ENCODE measurements around the gene TMEM209.

TMEM209 gene

DNA sequence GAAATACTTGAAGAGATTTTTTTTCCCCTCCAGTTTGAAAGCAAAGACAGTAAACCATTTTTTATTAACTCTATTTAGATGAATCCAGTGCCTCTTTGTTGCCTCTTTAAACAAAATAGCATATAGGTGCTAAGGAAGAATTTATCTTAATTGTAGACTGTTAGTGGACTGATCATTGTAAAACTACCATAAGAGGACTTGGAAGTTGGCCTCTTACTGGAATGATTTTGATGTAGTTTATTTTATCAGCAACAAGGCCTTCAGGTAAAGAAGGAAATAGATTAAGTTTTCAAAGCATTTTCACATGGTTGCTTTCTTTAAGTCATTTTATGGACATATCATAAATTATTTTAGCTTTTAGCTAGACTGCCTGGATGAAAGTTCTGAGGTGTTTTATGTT lies 81.7 kb downstream of the TMEM209 start:
- Histone ChIP-seq H3K27me3 (no peaks in the 10 kb centered on the region), H3K4me3 (no peak overlapping the region), H3K9me3 (no peaks in the 10 kb centered on the region), H3K27ac (no peak overlapping the region), H3K36me3 (peaks cover 52 to 80% (median 60%) of the 10 kb centered on the region in 3 donors), H3K4me1 (peaks cover 0 to 18% (median 7%) of the 10 kb centered on the region in 4 donors)
- TF ChIP-seq, protein P1, sequence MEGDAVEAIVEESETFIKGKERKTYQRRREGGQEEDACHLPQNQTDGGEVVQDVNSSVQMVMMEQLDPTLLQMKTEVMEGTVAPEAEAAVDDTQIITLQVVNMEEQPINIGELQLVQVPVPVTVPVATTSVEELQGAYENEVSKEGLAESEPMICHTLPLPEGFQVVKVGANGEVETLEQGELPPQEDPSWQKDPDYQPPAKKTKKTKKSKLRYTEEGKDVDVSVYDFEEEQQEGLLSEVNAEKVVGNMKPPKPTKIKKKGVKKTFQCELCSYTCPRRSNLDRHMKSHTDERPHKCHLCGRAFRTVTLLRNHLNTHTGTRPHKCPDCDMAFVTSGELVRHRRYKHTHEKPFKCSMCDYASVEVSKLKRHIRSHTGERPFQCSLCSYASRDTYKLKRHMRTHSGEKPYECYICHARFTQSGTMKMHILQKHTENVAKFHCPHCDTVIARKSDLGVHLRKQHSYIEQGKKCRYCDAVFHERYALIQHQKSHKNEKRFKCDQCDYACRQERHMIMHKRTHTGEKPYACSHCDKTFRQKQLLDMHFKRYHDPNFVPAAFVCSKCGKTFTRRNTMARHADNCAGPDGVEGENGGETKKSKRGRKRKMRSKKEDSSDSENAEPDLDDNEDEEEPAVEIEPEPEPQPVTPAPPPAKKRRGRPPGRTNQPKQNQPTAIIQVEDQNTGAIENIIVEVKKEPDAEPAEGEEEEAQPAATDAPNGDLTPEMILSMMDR (IDR thresholded peaks at IDR 0.05) = no peak
- no peak for DNase-seq
- intact Hi-C loops (cut with DNase I; ENCODE audit: low total_unique reads) = no loop called here

DNA sequence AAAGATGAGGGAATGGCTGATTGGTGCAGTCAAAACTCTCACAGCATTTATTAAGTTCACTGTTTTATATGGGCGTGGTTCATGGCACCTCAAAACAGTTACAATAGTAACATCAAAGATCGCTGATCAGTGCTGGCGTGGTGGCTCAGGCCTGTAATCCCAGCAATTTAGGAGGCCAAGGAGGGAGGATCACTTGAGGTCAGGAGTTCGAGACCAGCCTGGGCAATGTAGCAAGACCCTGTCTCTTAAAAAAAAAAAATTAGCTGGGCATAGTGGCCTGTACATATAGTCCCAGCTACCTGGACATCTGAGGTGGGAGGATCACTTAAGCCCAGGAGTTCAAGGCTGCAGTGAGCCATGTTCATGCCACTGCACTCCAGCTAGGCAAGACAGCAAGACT lies 86.4 kb downstream of the TMEM209 start:
- TF ChIP-seq, protein P1 (IDR thresholded peaks at IDR 0.05) = no peak
- intact Hi-C loops (cut with DNase I; ENCODE audit: low total_unique reads) = no loop called here
- Histone ChIP-seq H3K9me3 (no peaks in the 10 kb centered on the region), H3K27me3 (no peaks in the 10 kb centered on the region), H3K36me3 (peaks cover 23 to 47% (median 32%) of the 10 kb centered on the region in 3 donors), H3K27ac (no peak overlapping the region), H3K4me3 (no peak overlapping the region), H3K4me1 (no peaks in the 10 kb centered on the region)
- no peak for DNase-seq

DNA sequence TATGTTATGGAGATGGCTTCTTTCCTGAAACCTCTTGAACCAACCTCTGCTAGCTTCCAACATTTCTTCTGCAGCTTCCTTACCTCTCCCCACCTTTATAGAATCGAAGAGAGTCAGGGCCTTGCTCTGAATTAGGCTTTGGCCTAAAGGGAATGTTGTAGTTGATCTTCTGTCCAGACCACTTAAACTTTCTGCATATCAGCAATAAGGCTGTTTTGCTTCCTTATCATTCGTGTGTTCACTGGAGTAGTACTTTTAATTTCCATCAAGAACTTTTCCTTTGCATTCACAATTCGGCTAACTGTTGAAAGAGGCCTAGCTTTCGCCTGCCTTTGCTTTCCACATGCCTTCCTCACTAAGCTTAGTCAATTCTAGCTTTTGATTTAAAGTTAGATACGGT lies 86.9 kb downstream of the TMEM209 start:
- TF ChIP-seq, protein P1 (IDR thresholded peaks at IDR 0.05) = no peak
- H3K9me3 ChIP-seq = no peaks in the 10 kb centered on the region
- no peak for DNase-seq
- H3K4me1 ChIP-seq = no peaks in the 10 kb centered on the region
- no peak overlapping the region for H3K4me3 ChIP-seq
- H3K36me3 ChIP-seq = peaks cover 20 to 42% (median 27%) of the 10 kb centered on the region in 3 donors
- H3K27me3 ChIP-seq = no peaks in the 10 kb centered on the region
- intact Hi-C loops (cut with DNase I; ENCODE audit: low total_unique reads) = no loop called here
- H3K27ac ChIP-seq = no peak overlapping the region

DNA sequence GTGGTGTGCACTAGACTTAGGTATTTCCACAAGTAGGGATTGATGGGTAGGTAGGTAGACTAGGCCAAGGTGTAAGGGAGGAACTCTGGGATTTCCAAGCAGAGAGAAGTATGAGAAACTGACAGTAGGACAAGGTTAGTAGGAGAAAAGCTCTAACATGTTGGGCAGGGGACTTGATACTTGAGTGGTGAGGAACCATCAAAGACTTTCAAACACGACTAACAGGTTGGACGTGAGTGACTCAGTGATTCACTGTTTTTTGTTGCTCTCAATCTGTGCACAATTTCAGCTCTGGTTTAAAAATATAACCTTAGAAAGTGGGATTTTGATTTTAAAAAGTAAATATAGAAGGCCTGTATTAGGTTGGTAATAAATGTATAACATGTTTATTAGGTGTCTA lies 90.4 kb downstream of the TMEM209 start:
- DNase-seq = no peak
- no peak overlapping the region for H3K27ac ChIP-seq
- intact Hi-C loops (cut with DNase I; ENCODE audit: low total_unique reads) = no loop called here

More for the DNA sequence above, 90.4 kb downstream of the TMEM209 start:
- TF ChIP-seq, protein P1 (IDR thresholded peaks at IDR 0.05) = no peak
- no peaks in the 10 kb centered on the region for H3K4me1 ChIP-seq
- no peak overlapping the region for H3K4me3 ChIP-seq
- peaks cover 0 to 7% (median 0%) of the 10 kb centered on the region in 3 donors for H3K36me3 ChIP-seq
- no peaks in the 10 kb centered on the region for H3K27me3 ChIP-seq
- no peaks in the 10 kb centered on the region for H3K9me3 ChIP-seq
